K562 (cell line): ENCODE results near the gene MFSD11. TPM values are rescaled to one million over a fixed set of nuclear protein-coding genes. Genes with fewer than 3 reads are reported as not detected.

Experiments used
- ATAC-seq: fragments of 200-7000 bp; cut with Tn5 transposase; 3 replicates; pipeline ENCODE4 v1.9.1; 2020; ENCODE audit warnings: moderate library complexity
- BruUV-seq: library from RNA; stranded (reverse); fragments of 400-500 nt; replicated peaks from 2 replicates; lab custom pipeline; 2021; lab: Mats Ljungman, UMichigan
- CTCF ChIA-PET: fragments of 300-600 bp; formaldehyde crosslinking; extraction: SDS; loops from one replicate; lab custom pipeline; 2021; ENCODE audit warnings: low intra/inter-chr PET ratio; lab: Yijun Ruan, JAX
- POLR2A ChIA-PET: fragments of 300-600, 350-650 bp; sonication (Branson Sonifier 250); formaldehyde crosslinking; extraction: SDS; loops from one replicate; lab custom pipeline; 2021; ENCODE audit warnings: antibody characterized with exemption, inconsistent platforms; lab: Yijun Ruan, JAX
- DNase-seq, 4 experiments: peaks; one replicate each; pipeline versions ENCODE4 v3.0.0 to v3.0.0-alpha.2; 2011 to 2018; ENCODE audit warnings: low spot score in 3 of 4, mixed read lengths in 3 of 4; ENCODE audit errors: extremely low read depth in 1 of 4
- FAIRE-seq: peaks from 2 replicates; lab custom pipeline; 2011; peaks lifted over from hg19 to GRCh38; lab: Jason Lieb, UNC
- H2AFZ ChIP-seq: 2 replicates; pipeline ENCODE4 v1.6.0; 2011; ENCODE audit warnings: low read depth, low read length, control low read depth, inconsistent platforms
- H3K27ac ChIP-seq: fragments of 200-600 bp; 3 replicates; pipeline ENCODE4 v1.8.0; 2011; ENCODE audit warnings: low read depth, mild to moderate bottlenecking, control low read depth, inconsistent platforms, low read length, moderate library complexity, mixed read lengths; ENCODE audit errors: extremely low read depth
- H3K27me3 ChIP-seq, 2 experiments: fragments of 300-600 bp in 1 of 2; 2 replicates in 1 of 2; 3 replicates in 1 of 2; pipeline versions ENCODE4 v1.6.0 to v1.8.0; 2011; ENCODE audit warnings: inconsistent platforms in 2 of 2, low read length in 2 of 2, mild to moderate bottlenecking in 1 of 2, mixed read lengths in 1 of 2, moderate library complexity in 1 of 2; ENCODE audit not compliant: control insufficient read depth in 2 of 2, insufficient read depth in 2 of 2
- H3K36me3 ChIP-seq: fragments of 300-600 bp; 3 replicates; pipeline ENCODE4 v1.8.0; 2011; ENCODE audit warnings: mild to moderate bottlenecking, low read length, inconsistent platforms; ENCODE audit not compliant: control insufficient read depth, insufficient read depth
- H3K4me1 ChIP-seq, 2 experiments: fragments of 200-600 bp in 1 of 2; replicated peaks in 1 of 2; 2 replicates in 1 of 2; 3 replicates in 1 of 2; pipeline versions ENCODE4 v1.5.1 to v1.8.0; 2011; ENCODE audit warnings: inconsistent platforms in 2 of 2, low read length in 2 of 2, mild to moderate bottlenecking in 1 of 2, mixed read lengths in 1 of 2, moderate library complexity in 1 of 2; ENCODE audit not compliant: control insufficient read depth in 2 of 2, insufficient read depth in 2 of 2
- H3K4me2 ChIP-seq: 2 replicates; pipeline ENCODE4 v1.6.1; 2011; ENCODE audit warnings: low read length, control low read depth, inconsistent platforms, mixed read lengths; ENCODE audit not compliant: insufficient read depth
- H3K4me3 ChIP-seq: fragments of 200-600 bp; sonication (generic), shearing (Covaris generic); 2 replicates; pipeline ENCODE4 v1.5.1; 2016; ENCODE audit warnings: control low read depth, inconsistent platforms
- H3K79me2 ChIP-seq: fragments of 200-600 bp; 3 replicates; pipeline ENCODE4 v1.8.0; 2011; ENCODE audit warnings: low read length, inconsistent platforms; ENCODE audit not compliant: control insufficient read depth, insufficient read depth
- H3K9ac ChIP-seq, 2 experiments: 2 replicates each; pipeline versions ENCODE4 v1.6.0 to v1.6.1; 2011; ENCODE audit warnings: low read depth in 2 of 2, low read length in 2 of 2, control low read depth in 1 of 2, inconsistent platforms in 1 of 2, mild to moderate bottlenecking in 1 of 2, mixed read lengths in 1 of 2; ENCODE audit not compliant: insufficient read depth in 1 of 2
- H3K9me1 ChIP-seq: one replicate; pipeline ENCODE4 v1.6.0; 2011; ENCODE audit warnings: inconsistent platforms, mild to moderate bottlenecking, low read length, moderate library complexity; ENCODE audit not compliant: control insufficient read depth, insufficient read depth
- H3K9me3 ChIP-seq: replicated peaks from 2 replicates; pipeline ENCODE4 v1.5.1; 2011; ENCODE audit warnings: low read depth, low read length, inconsistent platforms; ENCODE audit not compliant: control insufficient read depth, insufficient read depth
- H4K20me1 ChIP-seq: replicated peaks from 2 replicates; pipeline ENCODE4 v1.6.1; 2011; ENCODE audit warnings: low read length, inconsistent platforms, mixed read lengths; ENCODE audit not compliant: control insufficient read depth, insufficient read depth
- RAD21 ChIP-seq, 2 experiments: fragments of 250-450 bp in 1 of 2; fragments of 450-650 bp in 1 of 2; sonication (Bioruptor Pico) in 1 of 2; formaldehyde crosslinking in 1 of 2; IDR thresholded peaks in 1 of 2; conservative IDR thresholded peaks in 1 of 2; 2 replicates each; pipeline versions ENCODE4 v1.4.0 to v1.8.0; 2020 to 2022; ENCODE audit warnings: mild to moderate bottlenecking in 2 of 2, moderate library complexity in 1 of 2
- WGBS: fragments of 100-300 bp; shearing (Covaris generic); methylation state at CpG from one replicate; pipeline ENCODE4 v1.1.6; 2016; ENCODE audit warnings: low coverage, mixed read lengths; ENCODE audit not compliant: insufficient coverage; ENCODE audit errors: missing lambda C conversion rate; 5-methylcytosine and 5-hydroxymethylcytosine counted together
- in situ Hi-C: fragments of 300-500 bp; cut with MboI; formaldehyde crosslinking; loops from 4 replicates; pipeline ENCODE4 v1.15.0; 2018; ENCODE audit warnings: inconsistent platforms, mixed read lengths
- intact Hi-C: fragments of 100-400 bp; cut with micrococcal nuclease; formaldehyde crosslinking; loops from 2 replicates; pipeline ENCODE4 v1.14.2; 2022
- polyA plus RNA-seq, 8 experiments: library from polyadenylated mRNA; depleted of rRNA in 4 of 8; stranded (reverse) in 5 of 8; unstranded in 3 of 8; fragments of >200 nt; fragmentation: Nextera tagmentation in 2 of 8; fragmentation: Illumina TruSeq in 1 of 8; extraction: Ambion mirVana in 2 of 8; extraction: Trizol in 1 of 8; gene quantifications; 2 replicates each; pipeline versions ENCODE4 v1.2.1 to v1.2.3, GENCODE V29; 2011 to 2014; ENCODE audit warnings: inconsistent platforms in 1 of 8, missing spikeins in 1 of 8
- total RNA-seq, 7 experiments: library from RNA; depleted of rRNA in 6 of 7; stranded (reverse); fragments of >200 nt in 6 of 7; fragmentation: Illumina TruSeq in 2 of 7; extraction: Trizol in 2 of 7; gene quantifications; 2 replicates each; pipeline versions ENCODE4 v1.2.1 to v1.2.3, GENCODE V29; 2011 to 2021; ENCODE audit warnings: low replicate concordance in 1 of 7
- TF ChIP-seq, protein P1 (sequence below): IDR thresholded peaks from 2 replicates; pipeline ENCODE4 v1.6.1; 2014; ENCODE audit warnings: antibody characterized with exemption
- TF ChIP-seq, protein P2 (sequence below), 3 experiments: IDR thresholded peaks in 2 of 3; conservative IDR thresholded peaks in 1 of 3; 2 replicates each; pipeline ENCODE4 v1.5.1; 2011 to 2012; ENCODE audit warnings: low read length in 3 of 3, mild to moderate bottlenecking in 3 of 3, control low read depth in 2 of 3, improper control_type of control experiment in 1 of 3, inconsistent platforms in 1 of 3, low read depth in 1 of 3, mixed read lengths in 1 of 3, moderate library complexity in 1 of 3; ENCODE audit not compliant: insufficient read depth in 2 of 3
- TF ChIP-seq, protein P3 (sequence below): fragments of 450-650 bp; IDR thresholded peaks from 2 replicates; pipeline ENCODE4 v1.6.1; 2016; ENCODE audit warnings: mild to moderate bottlenecking, moderate library complexity

MFSD11 gene
- total and polyA plus RNA-seq, 9 of the 15 experiments (the other 6 are each of a cell fraction or from before 2014, with no cell fraction given): 14.4 to 24.5 (median 19.9) TPM

GRCh38 chr17:76781056-76781982, 43.4 kb downstream of the MFSD11 start:
- H2AFZ ChIP-seq: no peak overlapping the region
- TF ChIP-seq, protein P1, sequence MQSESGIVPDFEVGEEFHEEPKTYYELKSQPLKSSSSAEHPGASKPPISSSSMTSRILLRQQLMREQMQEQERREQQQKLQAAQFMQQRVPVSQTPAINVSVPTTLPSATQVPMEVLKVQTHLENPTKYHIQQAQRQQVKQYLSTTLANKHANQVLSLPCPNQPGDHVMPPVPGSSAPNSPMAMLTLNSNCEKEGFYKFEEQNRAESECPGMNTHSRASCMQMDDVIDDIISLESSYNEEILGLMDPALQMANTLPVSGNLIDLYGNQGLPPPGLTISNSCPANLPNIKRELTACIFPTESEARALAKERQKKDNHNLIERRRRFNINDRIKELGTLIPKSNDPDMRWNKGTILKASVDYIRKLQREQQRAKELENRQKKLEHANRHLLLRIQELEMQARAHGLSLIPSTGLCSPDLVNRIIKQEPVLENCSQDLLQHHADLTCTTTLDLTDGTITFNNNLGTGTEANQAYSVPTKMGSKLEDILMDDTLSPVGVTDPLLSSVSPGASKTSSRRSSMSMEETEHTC: no peak
- TF ChIP-seq, protein P2, sequence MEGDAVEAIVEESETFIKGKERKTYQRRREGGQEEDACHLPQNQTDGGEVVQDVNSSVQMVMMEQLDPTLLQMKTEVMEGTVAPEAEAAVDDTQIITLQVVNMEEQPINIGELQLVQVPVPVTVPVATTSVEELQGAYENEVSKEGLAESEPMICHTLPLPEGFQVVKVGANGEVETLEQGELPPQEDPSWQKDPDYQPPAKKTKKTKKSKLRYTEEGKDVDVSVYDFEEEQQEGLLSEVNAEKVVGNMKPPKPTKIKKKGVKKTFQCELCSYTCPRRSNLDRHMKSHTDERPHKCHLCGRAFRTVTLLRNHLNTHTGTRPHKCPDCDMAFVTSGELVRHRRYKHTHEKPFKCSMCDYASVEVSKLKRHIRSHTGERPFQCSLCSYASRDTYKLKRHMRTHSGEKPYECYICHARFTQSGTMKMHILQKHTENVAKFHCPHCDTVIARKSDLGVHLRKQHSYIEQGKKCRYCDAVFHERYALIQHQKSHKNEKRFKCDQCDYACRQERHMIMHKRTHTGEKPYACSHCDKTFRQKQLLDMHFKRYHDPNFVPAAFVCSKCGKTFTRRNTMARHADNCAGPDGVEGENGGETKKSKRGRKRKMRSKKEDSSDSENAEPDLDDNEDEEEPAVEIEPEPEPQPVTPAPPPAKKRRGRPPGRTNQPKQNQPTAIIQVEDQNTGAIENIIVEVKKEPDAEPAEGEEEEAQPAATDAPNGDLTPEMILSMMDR (IDR thresholded peaks at IDR 0.05 in 2 of 3, conservative IDR thresholded peaks at IDR 0.05 in 1 of 3; ENCODE audit: insufficient read depth in 2 of 3, low read depth in 1 of 3, low read length in 3 of 3): peak; percentile 7 to 40 (median 31); a peak in 2 of 6 replicates
- peak in 1 of 2 experiments; percentile 24; a peak in 2 of 4 replicates for TF ChIP-seq RAD21 (CRISPR knock-in tag; conservative IDR thresholded peaks at IDR 0.05 in 1 of 2, IDR thresholded peaks at IDR 0.05 in 1 of 2)
- TF ChIP-seq, protein P3, sequence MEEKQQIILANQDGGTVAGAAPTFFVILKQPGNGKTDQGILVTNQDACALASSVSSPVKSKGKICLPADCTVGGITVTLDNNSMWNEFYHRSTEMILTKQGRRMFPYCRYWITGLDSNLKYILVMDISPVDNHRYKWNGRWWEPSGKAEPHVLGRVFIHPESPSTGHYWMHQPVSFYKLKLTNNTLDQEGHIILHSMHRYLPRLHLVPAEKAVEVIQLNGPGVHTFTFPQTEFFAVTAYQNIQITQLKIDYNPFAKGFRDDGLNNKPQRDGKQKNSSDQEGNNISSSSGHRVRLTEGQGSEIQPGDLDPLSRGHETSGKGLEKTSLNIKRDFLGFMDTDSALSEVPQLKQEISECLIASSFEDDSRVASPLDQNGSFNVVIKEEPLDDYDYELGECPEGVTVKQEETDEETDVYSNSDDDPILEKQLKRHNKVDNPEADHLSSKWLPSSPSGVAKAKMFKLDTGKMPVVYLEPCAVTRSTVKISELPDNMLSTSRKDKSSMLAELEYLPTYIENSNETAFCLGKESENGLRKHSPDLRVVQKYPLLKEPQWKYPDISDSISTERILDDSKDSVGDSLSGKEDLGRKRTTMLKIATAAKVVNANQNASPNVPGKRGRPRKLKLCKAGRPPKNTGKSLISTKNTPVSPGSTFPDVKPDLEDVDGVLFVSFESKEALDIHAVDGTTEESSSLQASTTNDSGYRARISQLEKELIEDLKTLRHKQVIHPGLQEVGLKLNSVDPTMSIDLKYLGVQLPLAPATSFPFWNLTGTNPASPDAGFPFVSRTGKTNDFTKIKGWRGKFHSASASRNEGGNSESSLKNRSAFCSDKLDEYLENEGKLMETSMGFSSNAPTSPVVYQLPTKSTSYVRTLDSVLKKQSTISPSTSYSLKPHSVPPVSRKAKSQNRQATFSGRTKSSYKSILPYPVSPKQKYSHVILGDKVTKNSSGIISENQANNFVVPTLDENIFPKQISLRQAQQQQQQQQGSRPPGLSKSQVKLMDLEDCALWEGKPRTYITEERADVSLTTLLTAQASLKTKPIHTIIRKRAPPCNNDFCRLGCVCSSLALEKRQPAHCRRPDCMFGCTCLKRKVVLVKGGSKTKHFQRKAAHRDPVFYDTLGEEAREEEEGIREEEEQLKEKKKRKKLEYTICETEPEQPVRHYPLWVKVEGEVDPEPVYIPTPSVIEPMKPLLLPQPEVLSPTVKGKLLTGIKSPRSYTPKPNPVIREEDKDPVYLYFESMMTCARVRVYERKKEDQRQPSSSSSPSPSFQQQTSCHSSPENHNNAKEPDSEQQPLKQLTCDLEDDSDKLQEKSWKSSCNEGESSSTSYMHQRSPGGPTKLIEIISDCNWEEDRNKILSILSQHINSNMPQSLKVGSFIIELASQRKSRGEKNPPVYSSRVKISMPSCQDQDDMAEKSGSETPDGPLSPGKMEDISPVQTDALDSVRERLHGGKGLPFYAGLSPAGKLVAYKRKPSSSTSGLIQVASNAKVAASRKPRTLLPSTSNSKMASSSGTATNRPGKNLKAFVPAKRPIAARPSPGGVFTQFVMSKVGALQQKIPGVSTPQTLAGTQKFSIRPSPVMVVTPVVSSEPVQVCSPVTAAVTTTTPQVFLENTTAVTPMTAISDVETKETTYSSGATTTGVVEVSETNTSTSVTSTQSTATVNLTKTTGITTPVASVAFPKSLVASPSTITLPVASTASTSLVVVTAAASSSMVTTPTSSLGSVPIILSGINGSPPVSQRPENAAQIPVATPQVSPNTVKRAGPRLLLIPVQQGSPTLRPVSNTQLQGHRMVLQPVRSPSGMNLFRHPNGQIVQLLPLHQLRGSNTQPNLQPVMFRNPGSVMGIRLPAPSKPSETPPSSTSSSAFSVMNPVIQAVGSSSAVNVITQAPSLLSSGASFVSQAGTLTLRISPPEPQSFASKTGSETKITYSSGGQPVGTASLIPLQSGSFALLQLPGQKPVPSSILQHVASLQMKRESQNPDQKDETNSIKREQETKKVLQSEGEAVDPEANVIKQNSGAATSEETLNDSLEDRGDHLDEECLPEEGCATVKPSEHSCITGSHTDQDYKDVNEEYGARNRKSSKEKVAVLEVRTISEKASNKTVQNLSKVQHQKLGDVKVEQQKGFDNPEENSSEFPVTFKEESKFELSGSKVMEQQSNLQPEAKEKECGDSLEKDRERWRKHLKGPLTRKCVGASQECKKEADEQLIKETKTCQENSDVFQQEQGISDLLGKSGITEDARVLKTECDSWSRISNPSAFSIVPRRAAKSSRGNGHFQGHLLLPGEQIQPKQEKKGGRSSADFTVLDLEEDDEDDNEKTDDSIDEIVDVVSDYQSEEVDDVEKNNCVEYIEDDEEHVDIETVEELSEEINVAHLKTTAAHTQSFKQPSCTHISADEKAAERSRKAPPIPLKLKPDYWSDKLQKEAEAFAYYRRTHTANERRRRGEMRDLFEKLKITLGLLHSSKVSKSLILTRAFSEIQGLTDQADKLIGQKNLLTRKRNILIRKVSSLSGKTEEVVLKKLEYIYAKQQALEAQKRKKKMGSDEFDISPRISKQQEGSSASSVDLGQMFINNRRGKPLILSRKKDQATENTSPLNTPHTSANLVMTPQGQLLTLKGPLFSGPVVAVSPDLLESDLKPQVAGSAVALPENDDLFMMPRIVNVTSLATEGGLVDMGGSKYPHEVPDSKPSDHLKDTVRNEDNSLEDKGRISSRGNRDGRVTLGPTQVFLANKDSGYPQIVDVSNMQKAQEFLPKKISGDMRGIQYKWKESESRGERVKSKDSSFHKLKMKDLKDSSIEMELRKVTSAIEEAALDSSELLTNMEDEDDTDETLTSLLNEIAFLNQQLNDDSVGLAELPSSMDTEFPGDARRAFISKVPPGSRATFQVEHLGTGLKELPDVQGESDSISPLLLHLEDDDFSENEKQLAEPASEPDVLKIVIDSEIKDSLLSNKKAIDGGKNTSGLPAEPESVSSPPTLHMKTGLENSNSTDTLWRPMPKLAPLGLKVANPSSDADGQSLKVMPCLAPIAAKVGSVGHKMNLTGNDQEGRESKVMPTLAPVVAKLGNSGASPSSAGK: no peak
- no peaks in the 10 kb centered on the region for H3K79me2 ChIP-seq
- no peaks in the 10 kb centered on the region for H3K4me1 ChIP-seq
- peaks cover 39% of the 10 kb centered on the region; the same call in 2 of the 3 replicates for H3K36me3 ChIP-seq
- 81% methylated on average over 12 of the region's 12 CpGs for WGBS
- no peaks in the 10 kb centered on the region for H3K9me3 ChIP-seq
- H4K20me1 ChIP-seq: no peaks in the 10 kb centered on the region
- POLR2A ChIA-PET: interaction anchor here (0.6 to 1.5 kb wide), 6 partner anchors 11 to 48 kb away, joined by 3 to 6 read pairs (median 4); no protein-coding TSS in a partner anchor
- H3K27ac ChIP-seq: no peak overlapping the region
- no peaks in the 10 kb centered on the region for H3K9me1 ChIP-seq
- H3K4me3 ChIP-seq: no peak overlapping the region
- H3K4me2 ChIP-seq: no peak overlapping the region
- DNase-seq: no peak
- H3K9ac ChIP-seq: no peak overlapping the region
- CTCF ChIA-PET: no interaction called here
- H3K27me3 ChIP-seq: no peaks in the 10 kb centered on the region
- no peak for FAIRE-seq
- ATAC-seq: peak; percentile 55
- no TSS peak for BruUV-seq
- in situ Hi-C loops: no loop called here
- intact Hi-C loops: no loop called here
